Right cardiac atrium (tissue), 5 donors: ENCODE data around the gene SIRPD. TPM values are rescaled to one million over a fixed set of nuclear protein-coding genes. Genes with fewer than 3 reads are reported as not detected.
"Not testable (repeated sequence)": the region's sequence is repeated elsewhere in the genome, so short reads cannot be mapped to it uniquely, and the experiment has no call there.

ENCODE experiments used
- ATAC-seq, 2 donors: fragments of 200-7000 bp; cut with Tn5 transposase; one replicate each; pipeline versions ENCODE4 v1.8.0 to v1.9.1; 2020; ENCODE audit warnings: moderate library complexity in 2 of 2, mild to moderate bottlenecking in 1 of 2
- DNase-seq, 3 donors: peaks; one replicate each; pipeline ENCODE4 v3.0.0-alpha.2; 2020
- H3K27ac ChIP-seq: one replicate; pipeline ENCODE4 v1.5.1; 2013; ENCODE audit warnings: mild to moderate bottlenecking, low read length, control low read depth, moderate library complexity
- H3K27me3 ChIP-seq: one replicate; pipeline ENCODE4 v1.6.1; 2013; ENCODE audit not compliant: control insufficient read depth, insufficient read depth
- H3K4me1 ChIP-seq: one replicate; pipeline ENCODE4 v1.6.1; 2013; ENCODE audit warnings: low read length; ENCODE audit not compliant: control insufficient read depth, insufficient read depth
- H3K4me3 ChIP-seq: one replicate; pipeline ENCODE4 v1.5.1; 2013; ENCODE audit warnings: low read length, control low read depth
- H3K9me3 ChIP-seq: one replicate; pipeline ENCODE4 v1.6.1; 2013; ENCODE audit warnings: low read length; ENCODE audit not compliant: control insufficient read depth
- WGBS: extraction: QIAGEN DNeasy Blood & Tissue Kit; methylation state at CpG from one replicate; pipeline ENCODE4 v1.1.7; 2013; 5-methylcytosine and 5-hydroxymethylcytosine counted together
- intact Hi-C, 4 donors: fragments of 100-400 bp; cut with DNase I; formaldehyde crosslinking; loops; one replicate each; pipeline versions ENCODE4 v1.11.0 to v1.14.0; 2022 to 2023
- polyA plus RNA-seq: library from polyadenylated mRNA; stranded (reverse); fragments of 200-250 nt; gene quantifications from one replicate; pipeline ENCODE4 v1.2.3, GENCODE V29; 2013
- total RNA-seq, 4 donors: library from RNA; stranded (reverse); fragmentation: NEBNext Ultra II Directional; extraction: Animal tissue kit (Norgen Biotek cat#: 25700); gene quantifications; one replicate each; pipeline ENCODE4 v1.2.1, GENCODE V29; 2021
- donor health status: healthy with polysubstance abuse.
- donor health status: DM: no; HTN: yes; CAD: no.
- donor health status: DM: no; HTN: no; CAD: no.
- donor health status: DM: no; HTN: yes; CAD: no; lungs with severe emphysema.
- donor health status: DM: yes; HTN: yes; CAD: no.

The SIRPD gene
- total and polyA plus RNA-seq, 5 donors = not detected

DNA sequence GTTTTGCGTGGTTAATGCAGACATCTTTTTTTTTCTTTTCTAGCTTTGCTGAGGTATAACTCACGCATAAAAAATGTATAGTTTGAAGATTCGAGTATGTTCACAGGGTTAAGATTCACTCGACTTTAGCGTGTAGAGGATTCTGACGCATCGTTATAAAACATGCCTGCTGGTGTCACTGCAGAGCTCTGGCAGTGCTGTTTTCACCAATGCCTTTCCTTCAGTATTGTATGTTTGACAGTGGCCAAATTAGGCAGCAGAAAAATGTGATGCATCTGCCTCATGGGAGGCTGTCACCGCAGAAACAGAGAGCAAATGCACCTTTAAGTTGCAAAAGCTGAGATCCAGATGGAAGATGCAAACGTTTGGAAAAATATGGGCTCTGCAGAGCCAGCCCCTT lies 48.3 kb downstream of the SIRPD start:
- ATAC-seq (no peak), DNase-seq (no peak)
- Histone ChIP-seq H3K27ac (no peak overlapping the region), H3K27me3 (no peaks in the 10 kb centered on the region), H3K4me3 (no peak overlapping the region), H3K4me1 (no peaks in the 10 kb centered on the region), H3K9me3 (no peaks in the 10 kb centered on the region)
- intact Hi-C loops = no loop called here
- WGBS = 27% methylated on average over 9 of the region's 9 CpGs

DNA sequence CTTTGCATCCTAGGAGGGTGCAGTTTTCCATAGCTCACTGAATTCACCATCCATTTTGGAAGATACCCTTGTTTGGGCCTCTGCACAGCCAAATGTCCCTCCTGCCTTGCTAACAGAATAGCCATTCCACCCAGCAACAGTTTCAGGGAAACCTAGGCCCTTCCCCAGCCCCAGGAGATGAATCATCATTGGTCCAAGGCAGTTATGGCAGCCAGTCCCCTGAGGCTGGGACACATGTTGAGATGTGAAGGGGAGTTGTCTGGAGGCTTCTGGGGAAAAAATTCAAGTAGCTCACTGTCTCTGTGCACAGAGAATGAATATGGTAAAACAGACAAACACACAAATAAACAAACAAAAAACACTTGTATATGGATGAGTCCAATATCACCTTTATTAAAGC lies 48.9 kb downstream of the SIRPD start:
- DNase-seq (no peak), ATAC-seq (no peak)
- H3K4me1 ChIP-seq = no peaks in the 10 kb centered on the region
- H3K4me3 ChIP-seq = no peak overlapping the region
- H3K27me3 ChIP-seq = no peaks in the 10 kb centered on the region
- intact Hi-C loops = no loop called here
- no peaks in the 10 kb centered on the region for H3K9me3 ChIP-seq
- no peak overlapping the region for H3K27ac ChIP-seq

DNA sequence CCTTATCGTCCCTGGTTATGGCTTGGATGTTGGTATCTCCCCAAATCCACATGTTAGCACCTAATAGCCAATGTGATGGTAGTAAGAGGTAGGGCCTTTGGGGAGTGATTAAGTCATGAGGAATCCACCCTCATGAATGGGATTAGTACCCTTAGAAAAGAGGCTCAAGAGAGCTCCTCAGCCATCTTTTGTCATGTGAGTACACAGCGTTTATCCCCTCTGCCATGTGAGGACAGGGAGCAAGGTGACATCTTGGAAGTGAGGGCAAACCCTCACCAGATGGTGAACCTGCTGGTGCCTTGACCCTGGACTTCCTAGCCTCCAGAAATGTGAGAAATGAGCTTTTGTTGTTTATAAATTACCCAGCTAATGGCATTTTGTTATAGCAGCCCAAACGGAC lies 50.2 kb downstream of the SIRPD start:
- H3K27ac ChIP-seq = no peak overlapping the region

DNA sequence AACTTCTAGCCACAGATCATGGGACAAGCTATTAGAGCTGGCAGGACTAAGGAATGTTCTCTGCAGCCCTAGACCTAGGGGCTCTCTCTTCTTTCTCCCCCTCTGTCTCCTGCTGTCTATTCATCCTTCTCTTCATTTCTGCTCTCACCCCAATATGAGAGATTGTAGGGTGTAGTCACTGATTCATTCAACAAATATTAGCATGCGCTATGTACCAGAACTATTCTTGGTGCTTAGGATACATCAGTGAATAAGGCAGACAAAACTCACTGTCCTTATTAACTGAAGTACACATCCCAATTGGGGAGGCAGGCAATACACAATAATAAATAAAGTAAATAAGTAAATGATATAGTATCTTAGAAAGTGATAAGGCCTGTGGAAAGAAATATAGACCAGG lies 51.6 kb downstream of the SIRPD start:
- Histone ChIP-seq H3K27ac (no peak overlapping the region), H3K4me1 (no peaks in the 10 kb centered on the region), H3K27me3 (no peaks in the 10 kb centered on the region), H3K9me3 (no peaks in the 10 kb centered on the region), H3K4me3 (no peak overlapping the region)
- DNase-seq = no peak
- intact Hi-C loops = no loop called here
- WGBS = 72% methylated on average over 1 of the region's 1 CpG
- no peak for ATAC-seq

More for the DNA sequence above, 50.2 kb downstream of the SIRPD start:
- ATAC-seq (no peak), DNase-seq (no peak)
- Histone ChIP-seq H3K9me3 (no peaks in the 10 kb centered on the region), H3K4me1 (no peaks in the 10 kb centered on the region), H3K27me3 (no peaks in the 10 kb centered on the region), H3K4me3 (no peak overlapping the region)
- intact Hi-C loops = no loop called here
- 71% methylated on average over 3 of the region's 3 CpGs for WGBS

DNA sequence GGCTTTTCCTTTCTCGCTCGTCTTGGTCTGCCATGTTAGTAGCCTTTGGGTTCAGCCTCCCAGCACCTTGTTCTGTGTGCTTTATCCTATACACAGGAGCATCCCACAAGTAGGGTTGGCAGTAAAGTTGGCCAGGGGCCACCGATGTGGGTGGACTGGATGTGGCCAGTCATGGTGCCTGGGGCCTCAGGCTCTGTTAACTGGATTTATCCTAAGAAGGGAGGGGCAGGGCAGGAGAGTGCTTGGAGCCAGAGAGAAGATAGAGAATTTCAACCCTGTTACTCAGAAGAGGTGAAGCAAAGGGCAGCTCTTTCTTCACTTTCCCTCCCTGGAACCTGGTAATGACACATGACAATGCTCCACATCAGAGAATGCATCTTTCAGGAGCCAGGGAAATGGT lies 52.1 kb downstream of the SIRPD start:
- Histone ChIP-seq H3K4me1 (no peaks in the 10 kb centered on the region), H3K27ac (no peak overlapping the region), H3K27me3 (no peaks in the 10 kb centered on the region), H3K9me3 (no peaks in the 10 kb centered on the region), H3K4me3 (no peak overlapping the region)
- no peak for DNase-seq
- 83% methylated on average over 3 of the region's 3 CpGs for WGBS
- intact Hi-C loops = no loop called here
- no peak for ATAC-seq

DNA sequence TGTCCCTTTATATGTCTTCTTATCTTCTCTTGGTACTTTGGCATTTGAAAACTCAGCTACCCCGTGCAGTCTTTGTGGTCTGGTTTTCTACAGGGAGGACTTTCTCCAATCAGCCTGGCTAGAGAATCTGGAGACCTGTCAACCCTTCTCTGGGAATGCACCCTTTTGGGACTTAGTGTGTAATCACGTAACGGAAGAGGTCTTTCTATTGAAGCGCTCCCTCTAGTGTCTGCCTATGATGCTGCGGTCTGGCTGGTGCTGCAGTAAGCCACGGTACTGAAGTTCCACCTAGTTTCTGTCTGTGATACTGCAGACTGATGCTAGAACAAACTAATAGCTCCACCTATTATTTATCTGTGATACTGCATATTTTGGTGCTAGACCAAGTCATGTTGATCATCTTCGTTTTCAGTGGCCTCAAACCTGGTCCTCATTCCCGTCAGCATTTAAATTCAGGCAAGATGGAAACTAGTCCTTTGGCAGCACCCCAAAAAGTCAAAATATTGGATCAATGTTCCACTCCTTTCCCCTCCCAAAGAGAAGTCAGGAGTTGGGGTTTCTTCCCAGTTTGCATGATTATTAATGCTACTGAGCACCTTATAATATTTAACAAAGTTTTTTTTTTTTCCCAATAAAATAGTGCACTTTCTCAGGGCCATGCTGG lies 53.8 kb downstream of the SIRPD start:
- no peaks in the 10 kb centered on the region for H3K9me3 ChIP-seq
- H3K4me3 ChIP-seq = no peak overlapping the region
- no peaks in the 10 kb centered on the region for H3K4me1 ChIP-seq
- 1% methylated on average over 8 of the region's 8 CpGs for WGBS
- no peak overlapping the region for H3K27ac ChIP-seq
- H3K27me3 ChIP-seq = no peaks in the 10 kb centered on the region
- intact Hi-C loops = no loop called here
- ATAC-seq (peak; percentile 89 to 90), DNase-seq (peak; percentile 60 to 81 (median 74))

DNA sequence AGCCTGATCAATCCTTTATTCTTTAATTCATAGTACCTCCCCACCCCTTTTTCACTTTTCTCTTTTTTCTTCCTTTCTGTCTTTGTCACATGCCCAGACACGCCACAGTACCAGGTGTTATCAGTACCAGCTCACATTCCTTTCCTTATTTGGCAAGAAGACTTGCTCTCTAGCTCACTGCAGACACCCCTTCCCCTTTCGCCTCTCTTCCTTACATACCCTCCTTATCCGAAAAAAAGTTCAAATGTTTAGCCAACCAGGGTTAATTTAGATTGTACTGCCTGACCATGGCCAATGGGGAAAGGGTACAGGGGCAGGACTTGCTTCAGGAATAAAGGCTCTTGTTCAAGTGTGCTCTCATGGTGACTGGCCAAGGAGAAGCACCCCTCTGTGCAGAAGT lies 57.0 kb downstream of the SIRPD start:
- Histone ChIP-seq H3K9me3 (no peaks in the 10 kb centered on the region), H3K27ac (no peak overlapping the region), H3K4me1 (no peaks in the 10 kb centered on the region), H3K4me3 (no peak overlapping the region), H3K27me3 (no peaks in the 10 kb centered on the region)
- DNase-seq (no peak), ATAC-seq (no peak)
- 33% methylated on average over 3 of the region's 3 CpGs for WGBS
- intact Hi-C loops = no loop called here

DNA sequence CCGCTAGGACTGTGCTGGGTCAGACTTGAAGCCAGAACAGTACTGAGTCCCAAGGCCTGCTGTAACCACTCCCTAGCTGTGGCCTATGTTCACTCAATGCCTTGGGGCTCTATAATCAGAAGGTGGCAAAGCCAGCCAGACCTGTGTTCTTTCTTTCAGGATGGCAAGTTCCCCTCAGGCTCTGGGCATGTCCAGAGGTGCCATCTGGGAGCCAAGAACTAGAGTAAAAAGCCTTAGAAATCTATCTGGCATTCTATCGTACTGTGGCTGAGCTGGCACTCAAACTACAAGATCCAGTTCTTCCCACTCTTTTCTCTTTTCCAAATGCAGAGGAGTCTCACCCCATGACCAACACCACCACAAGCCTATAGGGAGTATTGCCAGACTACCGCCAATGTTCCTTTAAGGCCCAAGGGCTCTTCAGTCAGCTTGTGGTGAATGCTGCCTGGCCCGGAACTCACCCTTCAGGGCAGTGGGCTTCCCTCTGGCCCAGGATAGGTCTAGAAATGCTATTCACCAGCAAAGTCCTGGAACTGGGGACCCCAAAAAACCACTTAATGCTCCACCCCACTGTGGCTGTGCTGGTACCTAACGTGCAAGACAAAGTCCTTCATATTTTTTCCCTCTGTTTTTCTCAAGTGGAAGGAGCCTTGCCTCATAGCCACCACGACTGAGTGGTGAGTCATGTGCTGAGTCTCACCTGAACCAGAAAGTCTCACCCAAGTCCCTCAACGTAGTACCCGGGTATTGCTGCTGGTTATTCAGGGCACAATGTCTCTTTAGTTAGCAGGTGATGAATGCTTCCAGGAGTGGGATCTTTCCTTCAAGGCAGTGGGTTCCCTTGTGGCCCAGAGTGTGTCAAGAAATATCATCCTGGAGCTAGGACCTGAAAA lies 57.7 kb downstream of the SIRPD start:
- H3K27me3 ChIP-seq = no peaks in the 10 kb centered on the region
- H3K9me3 ChIP-seq = no peaks in the 10 kb centered on the region
- intact Hi-C loops = no loop called here
- H3K4me3 ChIP-seq = no peak overlapping the region
- 89% methylated on average over 8 of the region's 8 CpGs for WGBS
- ATAC-seq (no peak), DNase-seq (no peak)
- no peak overlapping the region for H3K27ac ChIP-seq
- H3K4me1 ChIP-seq = no peaks in the 10 kb centered on the region

DNA sequence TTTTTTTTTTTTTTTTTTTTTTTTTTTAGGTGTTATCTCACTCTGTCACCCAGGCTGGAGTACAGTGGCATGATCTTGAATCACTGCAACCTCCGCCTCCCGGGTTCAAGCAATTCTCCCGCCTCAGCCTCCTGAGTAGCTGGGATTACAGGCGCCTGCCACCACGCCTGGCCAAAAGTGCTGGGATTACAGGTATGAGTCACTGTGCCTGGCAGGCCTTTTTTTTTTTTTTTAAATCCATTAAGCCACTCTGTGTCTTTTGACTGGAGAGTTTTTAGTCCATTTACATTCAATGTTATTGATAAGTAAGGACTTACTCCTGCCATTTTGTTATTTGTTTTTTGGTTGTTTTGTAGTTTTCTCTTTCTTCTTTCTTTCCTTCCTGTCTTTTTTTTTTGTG lies 60.1 kb downstream of the SIRPD start:
- whole genome bisulfite sequencing = 97% methylated on average over 5 of the region's 5 CpGs
- H3K27me3 ChIP-seq, DNase-seq, H3K9me3 ChIP-seq, ATAC-seq, intact Hi-C loops, H3K4me3 ChIP-seq, H3K27ac ChIP-seq, H3K4me1 ChIP-seq: not testable (repeated sequence)

DNA sequence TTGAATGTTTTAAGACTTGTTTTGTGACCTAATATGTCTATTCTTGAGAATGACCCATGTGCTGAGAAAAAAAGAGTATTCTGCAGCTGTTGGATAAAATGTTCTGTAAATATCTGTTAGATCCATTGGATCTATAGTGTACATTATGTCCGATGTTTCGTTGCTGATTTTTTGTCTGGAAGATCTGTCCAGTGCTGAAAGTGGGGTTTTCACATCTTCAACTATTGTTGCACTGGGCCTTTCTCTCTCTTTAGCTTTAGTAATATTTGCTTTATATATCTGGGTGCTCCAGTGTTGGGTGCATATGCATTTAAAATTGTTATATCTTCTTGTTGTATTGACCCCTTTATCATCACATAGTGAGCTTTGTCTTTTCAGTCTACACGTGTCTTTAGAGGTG lies 60.6 kb downstream of the SIRPD start:
- no peaks in the 10 kb centered on the region for H3K27me3 ChIP-seq
- WGBS = 86% methylated on average over 3 of the region's 3 CpGs
- intact Hi-C loops = no loop called here
- H3K4me3 ChIP-seq = no peak overlapping the region
- no peaks in the 10 kb centered on the region for H3K9me3 ChIP-seq
- DNase-seq (no peak), ATAC-seq (no peak)
- no peaks in the 10 kb centered on the region for H3K4me1 ChIP-seq
- no peak overlapping the region for H3K27ac ChIP-seq

DNA sequence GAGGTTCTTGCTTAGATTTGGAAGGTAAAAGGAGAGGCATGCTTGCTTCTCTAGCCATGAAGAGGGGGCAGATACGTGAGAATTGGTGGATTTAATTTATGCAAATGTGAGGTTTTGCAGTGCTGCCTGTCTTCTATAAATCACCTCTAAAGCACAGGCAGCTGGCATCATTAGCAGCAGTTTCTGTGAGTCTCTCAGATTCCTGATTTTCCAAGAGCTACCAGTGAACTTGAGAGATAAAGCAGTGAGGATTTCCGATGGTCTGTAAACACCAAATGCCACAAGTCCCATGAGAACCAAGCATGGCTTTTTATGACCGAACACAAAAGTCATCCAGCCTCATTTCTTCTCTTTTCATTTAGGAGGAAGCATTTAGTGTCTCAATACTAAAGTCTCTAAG lies 63.1 kb downstream of the SIRPD start:
- Histone ChIP-seq H3K27ac (no peak overlapping the region), H3K4me3 (no peak overlapping the region), H3K9me3 (no peaks in the 10 kb centered on the region), H3K27me3 (no peaks in the 10 kb centered on the region), H3K4me1 (no peaks in the 10 kb centered on the region)
- DNase-seq (no peak), ATAC-seq (no peak)
- intact Hi-C loops = no loop called here
- 42% methylated on average over 3 of the region's 3 CpGs for WGBS
